Fibroblast of mammary gland (primary cell): ENCODE results near the gene PPP6R3.
A peak's percentile ranks its signal among the peaks of the same experiment; 100 is the strongest.

Source experiments
- DNase-seq: peaks from one replicate; pipeline ENCODE4 v3.0.0-alpha.2; 2010; ENCODE audit warnings: low read depth
- H3K4me3 ChIP-seq: 2 replicates; pipeline ENCODE4 v1.5.1; 2011; ENCODE audit warnings: low read depth, mild to moderate bottlenecking, low read length, moderate library complexity; ENCODE audit not compliant: control insufficient read depth
- CTCF ChIP-seq: conservative IDR thresholded peaks from 2 replicates; pipeline ENCODE4 v1.5.1; 2011; ENCODE audit warnings: low read depth, low read length, inconsistent platforms; ENCODE audit not compliant: control insufficient read depth, insufficient read depth

The PPP6R3 gene

GRCh38 chr11:68541116-68541515 is 80.6 kb downstream of the PPP6R3 start:
- TF ChIP-seq CTCF = no peak
- DNase-seq = no peak
- no peak overlapping the region for H3K4me3 ChIP-seq

GRCh38 chr11:68541991-68542390 is 81.4 kb downstream of the PPP6R3 start:
- no peak overlapping the region for H3K4me3 ChIP-seq
- peak; percentile 74 for DNase-seq
- no peak for TF ChIP-seq CTCF

GRCh38 chr11:68542617-68543016 is 82.1 kb downstream of the PPP6R3 start:
- TF ChIP-seq CTCF = no peak
- peak; percentile 96 for DNase-seq
- H3K4me3 ChIP-seq = no peak overlapping the region

- DNase-seq = no peak
- H3K4me3 ChIP-seq = no peak overlapping the region
Measured at GRCh38 chr11:68543594-68543993, 83.0 kb downstream of the PPP6R3 start.

GRCh38 chr11:68545347-68545746 is 84.8 kb downstream of the PPP6R3 start:
- no peak overlapping the region for H3K4me3 ChIP-seq
- TF ChIP-seq CTCF = no peak
- DNase-seq = no peak

More at GRCh38 chr11:68543594-68543993, 83.0 kb downstream of the PPP6R3 start:
- no peak for TF ChIP-seq CTCF

- no peak for TF ChIP-seq CTCF
- no peak for DNase-seq
- no peak overlapping the region for H3K4me3 ChIP-seq
Measured at GRCh38 chr11:68545796-68546195, 85.2 kb downstream of the PPP6R3 start.

GRCh38 chr11:68546555-68546954 is 86.0 kb downstream of the PPP6R3 start:
- no peak for TF ChIP-seq CTCF
- no peak overlapping the region for H3K4me3 ChIP-seq
- DNase-seq = peak; percentile 60
